ENCODE measurements around the gene PDPK1.
"Not testable (repeated sequence)": the region's sequence is repeated elsewhere in the genome, so short reads cannot be mapped to it uniquely, and the experiment has no call there.

Gene PDPK1

GRCh38 chr16:2550283-2550878 lies 12.6 kb downstream of the PDPK1 start:
- not testable (repeated sequence) for DNase-seq

- not testable (repeated sequence) for DNase-seq
Measured at GRCh38 chr16:2551420-2551889, 13.6 kb downstream of the PDPK1 start.

GRCh38 chr16:2554709-2555425 lies 17.0 kb downstream of the PDPK1 start:
- DNase-seq = not testable (repeated sequence)

GRCh38 chr16:2557150-2557549 lies 19.3 kb downstream of the PDPK1 start:
- not testable (repeated sequence) for DNase-seq

- peak in 1 of 2 donors; percentile 53 for DNase-seq
Measured at GRCh38 chr16:2560131-2560797, 22.4 kb downstream of the PDPK1 start.

GRCh38 chr16:2560798-2561133 lies 22.9 kb downstream of the PDPK1 start:
- DNase-seq = peak; percentile 77 to 82

GRCh38 chr16:2567506-2567905 lies 29.7 kb downstream of the PDPK1 start:
- DNase-seq = not testable (repeated sequence)

- not testable (repeated sequence) for DNase-seq
Measured at GRCh38 chr16:2568573-2568972, 30.8 kb downstream of the PDPK1 start.

GRCh38 chr16:2572704-2573103 lies 34.9 kb downstream of the PDPK1 start:
- not testable (repeated sequence) for DNase-seq

- DNase-seq = not testable (repeated sequence)
Measured at GRCh38 chr16:2575839-2576238, 38.0 kb downstream of the PDPK1 start.

GRCh38 chr16:2577044-2577443 lies 39.2 kb downstream of the PDPK1 start:
- DNase-seq = not testable (repeated sequence)

GRCh38 chr16:2578905-2579304 lies 41.1 kb downstream of the PDPK1 start:
- DNase-seq = not testable (repeated sequence)

- not testable (repeated sequence) for DNase-seq
Measured at GRCh38 chr16:2580143-2580542, 42.3 kb downstream of the PDPK1 start.

GRCh38 chr16:2580818-2581217 lies 43.0 kb downstream of the PDPK1 start:
- DNase-seq = not testable (repeated sequence)

GRCh38 chr16:2584729-2585650 lies 47.2 kb downstream of the PDPK1 start:
- no peak for DNase-seq

- no peak for DNase-seq
Measured at GRCh38 chr16:2585651-2586081, 47.8 kb downstream of the PDPK1 start.

- DNase-seq = no peak
Measured at GRCh38 chr16:2586241-2586640, 48.4 kb downstream of the PDPK1 start.

- DNase-seq = no peak
Measured at GRCh38 chr16:2586901-2587480, 49.2 kb downstream of the PDPK1 start.

GRCh38 chr16:2587891-2588565 lies 50.2 kb downstream of the PDPK1 start:
- no peak for DNase-seq

- DNase-seq = no peak
Measured at GRCh38 chr16:2591476-2592240, 53.8 kb downstream of the PDPK1 start.

- no peak for DNase-seq
Measured at GRCh38 chr16:2592786-2593185, 55.0 kb downstream of the PDPK1 start.

Measured in CD4-positive, alpha-beta T cell treated with Interleukin-4 for 1 hour (primary cell).